ENCODE measurements around the gene PAIP2. TPM values are rescaled to one million over a fixed set of nuclear protein-coding genes. Genes with fewer than 3 reads are reported as not detected.

PAIP2 gene
- total and polyA plus RNA-seq, 9 donors, result 68.4 to 142 (median 104) TPM

DNA sequence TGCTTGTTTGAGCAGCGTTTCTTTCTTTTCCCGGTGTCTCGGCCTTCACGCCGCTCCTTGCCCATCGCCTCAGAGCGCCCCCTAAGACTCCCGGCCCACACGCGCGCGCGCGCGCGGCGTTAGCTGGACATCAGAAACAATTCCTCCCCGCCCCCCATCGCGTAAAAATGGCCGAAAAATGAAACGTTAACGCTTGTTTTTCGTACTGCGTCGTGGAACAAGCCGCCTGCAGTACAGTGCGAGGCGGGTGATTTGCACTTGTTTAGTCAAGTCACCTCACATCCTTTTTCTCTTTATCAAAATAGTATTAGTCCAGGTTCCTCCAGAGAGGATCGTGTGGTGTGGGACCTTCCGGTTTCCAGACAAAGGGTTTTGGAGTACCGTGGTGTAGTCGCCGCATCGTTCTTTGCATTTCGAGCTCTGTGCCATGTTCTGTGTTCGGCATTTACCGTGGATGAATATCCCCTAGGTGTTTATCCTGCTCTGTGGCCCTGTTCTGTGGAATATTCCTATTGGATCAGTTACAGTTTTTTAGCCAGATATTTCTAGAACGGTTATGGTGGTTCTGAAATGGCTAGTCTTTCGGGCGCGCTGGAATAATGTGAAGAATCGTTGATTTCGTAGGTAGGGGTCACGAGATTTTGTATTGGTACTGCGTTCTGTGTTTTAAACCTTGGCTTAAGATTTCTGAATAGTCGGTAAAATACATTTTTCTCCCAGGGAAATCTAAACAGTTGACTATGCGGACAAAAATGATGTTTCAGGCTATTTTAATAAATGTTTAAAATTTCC lies 47.1 kb upstream of the PAIP2 start:
- peak overlapping the region; percentile 95 for H3K4me3 ChIP-seq
- peak; percentile 78 to 87 (median 83) for DNase-seq
- no peaks in the 10 kb centered on the region for H3K27me3 ChIP-seq
- peak overlapping the region; percentile 95 to 100 for H3K27ac ChIP-seq
- WGBS, 3 donors, result 0% methylated on average over 48 of the region's 48 CpGs
- intact Hi-C loops (cut with DNase I), result loop anchor here in 2 of 4 donors (5.0 kb wide), 1 partner anchor 48 kb away; the partner anchor contains the start of gene PAIP2 (in 2 of the 2)
- TF ChIP-seq, protein P1, sequence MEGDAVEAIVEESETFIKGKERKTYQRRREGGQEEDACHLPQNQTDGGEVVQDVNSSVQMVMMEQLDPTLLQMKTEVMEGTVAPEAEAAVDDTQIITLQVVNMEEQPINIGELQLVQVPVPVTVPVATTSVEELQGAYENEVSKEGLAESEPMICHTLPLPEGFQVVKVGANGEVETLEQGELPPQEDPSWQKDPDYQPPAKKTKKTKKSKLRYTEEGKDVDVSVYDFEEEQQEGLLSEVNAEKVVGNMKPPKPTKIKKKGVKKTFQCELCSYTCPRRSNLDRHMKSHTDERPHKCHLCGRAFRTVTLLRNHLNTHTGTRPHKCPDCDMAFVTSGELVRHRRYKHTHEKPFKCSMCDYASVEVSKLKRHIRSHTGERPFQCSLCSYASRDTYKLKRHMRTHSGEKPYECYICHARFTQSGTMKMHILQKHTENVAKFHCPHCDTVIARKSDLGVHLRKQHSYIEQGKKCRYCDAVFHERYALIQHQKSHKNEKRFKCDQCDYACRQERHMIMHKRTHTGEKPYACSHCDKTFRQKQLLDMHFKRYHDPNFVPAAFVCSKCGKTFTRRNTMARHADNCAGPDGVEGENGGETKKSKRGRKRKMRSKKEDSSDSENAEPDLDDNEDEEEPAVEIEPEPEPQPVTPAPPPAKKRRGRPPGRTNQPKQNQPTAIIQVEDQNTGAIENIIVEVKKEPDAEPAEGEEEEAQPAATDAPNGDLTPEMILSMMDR (IDR thresholded peaks at IDR 0.05), result no peak
- TF ChIP-seq POLR2A (IDR thresholded peaks at IDR 0.05) (no peak), EP300 (IDR thresholded peaks at IDR 0.05) (no peak)
- no peaks in the 10 kb centered on the region for H3K9me3 ChIP-seq
- H3K4me1 ChIP-seq (ENCODE audit: insufficient read depth), result peaks cover 15% of the 10 kb centered on the region
- H3K36me3 ChIP-seq, result no peaks in the 10 kb centered on the region

DNA sequence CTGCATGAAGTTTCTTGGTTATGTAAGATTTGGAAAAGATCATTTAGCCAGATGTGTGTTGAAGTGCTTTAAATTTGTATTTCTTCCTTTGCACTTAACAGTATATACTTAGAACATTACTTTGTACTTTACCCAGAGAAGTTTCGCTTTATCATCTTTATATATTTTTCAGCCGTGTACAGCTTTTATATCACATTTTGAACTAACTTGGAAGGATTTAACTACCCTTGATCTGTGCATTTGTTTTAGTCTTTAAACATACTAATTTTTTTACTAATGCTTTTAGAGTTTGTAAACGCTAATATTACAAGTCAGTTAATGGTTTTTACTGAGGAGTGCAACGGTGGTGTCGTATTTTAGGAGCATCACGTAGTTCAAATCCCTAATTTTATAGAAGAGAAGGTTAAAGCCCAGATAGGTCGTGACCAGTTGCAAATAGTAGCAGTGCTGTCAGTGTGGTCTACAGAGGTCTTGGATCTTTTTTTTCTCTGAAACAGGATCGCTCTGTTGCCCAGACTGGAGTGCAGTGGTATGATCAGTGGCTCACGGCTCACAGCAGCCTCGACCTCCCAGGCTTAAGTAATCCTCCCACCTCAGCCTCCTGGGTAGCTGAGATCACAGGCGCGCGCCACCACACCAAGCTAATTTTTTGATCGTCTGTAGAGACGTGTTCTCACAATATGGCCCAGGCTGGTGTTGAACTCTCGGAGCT lies 46.2 kb upstream of the PAIP2 start:
- intact Hi-C loops (cut with DNase I), result loop anchor here in 1 of 4 donors (5.0 kb wide), 1 partner anchor 47 kb away; the partner anchor contains the start of gene PAIP2
- TF ChIP-seq EP300 (IDR thresholded peaks at IDR 0.05) (no peak), POLR2A (IDR thresholded peaks at IDR 0.05) (no peak)
- TF ChIP-seq, protein P1 (IDR thresholded peaks at IDR 0.05), result no peak
- H3K4me3 ChIP-seq, result peak overlapping the region; percentile 95
- no peaks in the 10 kb centered on the region for H3K27me3 ChIP-seq
- H3K9me3 ChIP-seq, result no peaks in the 10 kb centered on the region
- H3K27ac ChIP-seq, result peak overlapping the region in 1 of 2 donors; percentile 100
- H3K4me1 ChIP-seq (ENCODE audit: insufficient read depth), result peaks cover 21% of the 10 kb centered on the region
- no peak for DNase-seq
- H3K36me3 ChIP-seq, result no peaks in the 10 kb centered on the region
- 23 to 29% (median 23%) methylated on average over 16 of the region's 16 CpGs for WGBS, 3 donors

DNA sequence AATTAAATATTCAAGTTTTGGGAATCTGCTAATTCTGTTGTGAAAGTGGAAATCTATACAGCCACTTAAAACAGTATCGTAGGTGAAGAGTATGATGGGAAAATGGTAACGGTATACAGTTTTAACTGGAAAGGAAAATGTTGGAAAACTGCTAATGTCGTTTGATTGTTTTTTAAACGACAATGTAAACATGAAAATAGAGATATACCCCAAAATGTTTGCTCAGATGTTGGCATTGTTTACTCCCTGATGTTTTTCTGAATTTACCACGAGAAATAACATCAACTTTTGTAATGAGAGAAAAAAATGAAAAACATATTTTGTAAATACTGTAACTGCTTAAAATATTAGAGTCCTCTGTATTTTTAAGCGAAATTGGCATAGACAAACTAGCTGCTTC lies 45.5 kb upstream of the PAIP2 start:
- TF ChIP-seq EP300 (IDR thresholded peaks at IDR 0.05) (no peak), POLR2A (IDR thresholded peaks at IDR 0.05) (no peak)
- TF ChIP-seq, protein P1 (IDR thresholded peaks at IDR 0.05), result no peak
- H3K27me3 ChIP-seq, result no peaks in the 10 kb centered on the region
- H3K4me3 ChIP-seq, result no peak overlapping the region
- H3K36me3 ChIP-seq, result no peaks in the 10 kb centered on the region
- 23 to 35% (median 24%) methylated on average over 6 of the region's 6 CpGs for WGBS, 3 donors
- peaks cover 21% of the 10 kb centered on the region for H3K4me1 ChIP-seq (ENCODE audit: insufficient read depth)
- intact Hi-C loops (cut with DNase I), result loop anchor here in 1 of 4 donors (5.0 kb wide), 1 partner anchor 46 kb away; the partner anchor contains the start of gene PAIP2
- DNase-seq, result no peak
- H3K27ac ChIP-seq, result no peak overlapping the region
- H3K9me3 ChIP-seq, result no peaks in the 10 kb centered on the region

DNA sequence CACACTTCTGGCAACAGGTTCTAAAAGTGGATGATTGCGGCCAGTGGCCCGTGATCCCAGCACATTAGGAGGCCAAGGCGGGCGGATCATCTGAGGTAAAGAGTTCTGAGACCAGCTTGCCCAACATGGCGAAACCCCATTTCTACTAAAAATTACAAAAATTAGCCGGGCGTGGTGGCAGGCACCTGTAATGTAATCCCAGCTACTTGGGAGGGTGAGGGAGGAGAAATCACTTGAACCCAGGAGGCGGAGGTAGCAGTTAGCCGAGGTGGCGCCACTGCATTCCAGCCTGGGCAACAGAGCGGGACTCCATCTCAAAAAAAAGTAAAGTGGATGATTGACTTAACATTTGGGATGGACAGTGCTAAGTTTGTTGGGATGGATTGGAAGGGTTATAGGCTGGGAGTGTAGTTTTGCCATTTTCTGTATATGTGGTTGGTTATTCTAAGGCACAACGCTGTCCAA lies 44.8 kb upstream of the PAIP2 start:
- Histone ChIP-seq H3K27ac (no peak overlapping the region), H3K36me3 (no peaks in the 10 kb centered on the region), H3K27me3 (no peaks in the 10 kb centered on the region), H3K4me3 (no peak overlapping the region), H3K4me1 (ENCODE audit: insufficient read depth) (peaks cover 23% of the 10 kb centered on the region), H3K9me3 (no peaks in the 10 kb centered on the region)
- TF ChIP-seq, protein P1 (IDR thresholded peaks at IDR 0.05), result no peak
- TF ChIP-seq POLR2A (IDR thresholded peaks at IDR 0.05) (no peak), EP300 (IDR thresholded peaks at IDR 0.05) (no peak)
- 64 to 74% (median 65%) methylated on average over 12 of the region's 12 CpGs for WGBS, 3 donors
- no peak for DNase-seq
- intact Hi-C loops (cut with DNase I), result loop anchor here in 1 of 4 donors (5.0 kb wide), 1 partner anchor 45 kb away; the partner anchor contains the start of gene PAIP2

Measured in ovary (tissue), 9 donors.